ENCODE data around the gene LIN7C. TPM values are rescaled to one million over a fixed set of nuclear protein-coding genes. Genes with fewer than 3 reads are reported as not detected.

The LIN7C gene
- total RNA-seq, 4 donors from 2014 or later: 31.7 to 45.5 (median 42.6) TPM

DNA sequence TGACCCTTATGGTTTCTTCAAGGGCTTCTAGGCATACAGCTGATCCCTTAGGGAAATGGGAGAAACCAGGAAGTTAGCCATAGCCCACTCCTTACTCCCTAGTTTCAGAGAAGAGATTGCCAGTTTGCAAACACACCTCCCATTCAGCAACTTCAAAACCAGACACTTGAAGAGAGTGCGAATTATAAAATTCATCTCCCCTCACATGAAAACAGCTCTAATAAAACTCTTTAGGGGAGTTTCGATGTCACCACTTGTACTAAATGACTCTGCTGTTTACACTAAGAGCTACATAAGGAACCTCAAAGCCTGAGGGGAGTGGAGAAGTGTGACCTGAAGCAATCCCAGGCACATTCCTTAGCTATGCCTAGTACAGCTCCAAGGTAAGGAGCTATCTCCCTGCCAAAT is 42.3 kb downstream of the LIN7C start:
- peak overlapping the region; percentile 24 for H3K27ac ChIP-seq
- 55% methylated on average over 2 of the region's 2 CpGs for whole genome bisulfite sequencing
- no peaks in the 10 kb centered on the region for H3K9me3 ChIP-seq
- H3K36me3 ChIP-seq: no peaks in the 10 kb centered on the region
- TF ChIP-seq POLR2AphosphoS5 (IDR thresholded peaks at IDR 0.05) (no peak), EP300 (IDR thresholded peaks at IDR 0.05) (no peak), POLR2A (IDR thresholded peaks at IDR 0.05) (no peak)
- TF ChIP-seq, protein P1, sequence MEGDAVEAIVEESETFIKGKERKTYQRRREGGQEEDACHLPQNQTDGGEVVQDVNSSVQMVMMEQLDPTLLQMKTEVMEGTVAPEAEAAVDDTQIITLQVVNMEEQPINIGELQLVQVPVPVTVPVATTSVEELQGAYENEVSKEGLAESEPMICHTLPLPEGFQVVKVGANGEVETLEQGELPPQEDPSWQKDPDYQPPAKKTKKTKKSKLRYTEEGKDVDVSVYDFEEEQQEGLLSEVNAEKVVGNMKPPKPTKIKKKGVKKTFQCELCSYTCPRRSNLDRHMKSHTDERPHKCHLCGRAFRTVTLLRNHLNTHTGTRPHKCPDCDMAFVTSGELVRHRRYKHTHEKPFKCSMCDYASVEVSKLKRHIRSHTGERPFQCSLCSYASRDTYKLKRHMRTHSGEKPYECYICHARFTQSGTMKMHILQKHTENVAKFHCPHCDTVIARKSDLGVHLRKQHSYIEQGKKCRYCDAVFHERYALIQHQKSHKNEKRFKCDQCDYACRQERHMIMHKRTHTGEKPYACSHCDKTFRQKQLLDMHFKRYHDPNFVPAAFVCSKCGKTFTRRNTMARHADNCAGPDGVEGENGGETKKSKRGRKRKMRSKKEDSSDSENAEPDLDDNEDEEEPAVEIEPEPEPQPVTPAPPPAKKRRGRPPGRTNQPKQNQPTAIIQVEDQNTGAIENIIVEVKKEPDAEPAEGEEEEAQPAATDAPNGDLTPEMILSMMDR (IDR thresholded peaks at IDR 0.05): no peak
- DNase-seq (ENCODE audit: low spot score in 2 of 2): no peak
- peaks cover 72% of the 10 kb centered on the region for H3K4me1 ChIP-seq
- H3K27me3 ChIP-seq: no peaks in the 10 kb centered on the region
- H3K4me3 ChIP-seq: no peak overlapping the region

DNA sequence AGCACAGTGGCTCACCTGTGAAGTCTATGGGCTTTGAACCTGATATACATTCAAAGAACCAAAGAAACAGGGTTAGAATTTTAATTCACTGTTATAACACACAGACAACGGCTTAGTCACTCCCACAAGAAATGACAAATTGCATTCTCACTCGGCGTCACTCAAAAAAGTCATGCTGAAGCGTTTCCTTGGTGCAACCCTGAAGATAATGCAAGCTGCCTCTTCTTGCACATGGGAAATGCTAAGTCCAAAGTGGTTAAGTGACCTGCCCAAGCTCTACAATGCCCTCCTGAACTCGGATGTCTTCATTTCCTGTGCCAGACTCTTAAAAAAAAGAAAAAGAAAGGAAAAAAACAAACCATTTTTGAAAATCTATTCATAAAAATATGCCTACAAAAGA is 44.0 kb downstream of the LIN7C start:
- TF ChIP-seq POLR2AphosphoS5 (IDR thresholded peaks at IDR 0.05): no peak
- TF ChIP-seq POLR2A (IDR thresholded peaks at IDR 0.05): no peak
- no peak for TF ChIP-seq EP300 (IDR thresholded peaks at IDR 0.05)
- TF ChIP-seq, protein P1 (IDR thresholded peaks at IDR 0.05): no peak
- H3K4me1 ChIP-seq: peaks cover 54% of the 10 kb centered on the region
- no peaks in the 10 kb centered on the region for H3K27me3 ChIP-seq
- WGBS: 37% methylated on average over 5 of the region's 5 CpGs
- H3K36me3 ChIP-seq: no peaks in the 10 kb centered on the region
- H3K9me3 ChIP-seq: no peaks in the 10 kb centered on the region
- H3K4me3 ChIP-seq: no peak overlapping the region
- DNase-seq (ENCODE audit: low spot score in 2 of 2): no peak
- no peak overlapping the region for H3K27ac ChIP-seq

DNA sequence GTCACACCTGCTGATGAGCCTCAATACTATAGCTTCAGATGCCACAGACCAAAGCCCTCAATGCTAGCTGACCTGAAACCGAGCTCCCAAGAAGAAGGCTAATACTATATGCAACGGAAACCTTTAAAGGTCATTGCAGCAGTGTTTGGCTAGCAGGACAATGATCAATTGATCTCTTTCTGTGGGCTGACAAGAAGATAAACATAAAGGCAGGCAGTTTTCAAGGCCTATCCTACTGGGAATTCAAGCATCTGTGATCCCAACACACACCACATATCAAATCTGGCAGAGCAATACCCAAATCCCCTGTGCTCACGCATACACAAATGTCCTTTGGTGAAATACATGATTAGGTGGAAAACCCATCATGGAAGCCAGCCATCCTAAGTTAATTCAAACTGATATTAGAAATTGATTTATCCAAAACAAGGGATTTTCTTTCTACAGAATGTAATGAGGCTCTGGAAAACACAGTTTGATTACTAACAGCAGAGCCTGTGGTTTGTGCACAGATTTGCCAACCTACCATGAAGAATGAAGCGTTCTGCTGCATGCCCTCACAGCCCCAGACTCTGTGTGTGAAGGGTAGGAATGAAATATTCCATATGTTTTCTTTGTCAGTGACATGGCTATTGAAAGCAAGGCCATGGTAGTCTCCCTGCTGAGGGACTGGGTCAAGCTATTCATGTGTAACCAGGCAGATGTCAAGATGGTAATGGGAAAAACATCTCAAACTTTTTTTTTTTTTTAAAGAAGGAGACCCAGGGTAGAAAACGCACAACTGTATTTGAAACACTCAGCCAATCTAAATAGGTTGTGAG is 46.2 kb downstream of the LIN7C start:
- TF ChIP-seq, protein P1 (IDR thresholded peaks at IDR 0.05): no peak
- TF ChIP-seq EP300 (IDR thresholded peaks at IDR 0.05) (no peak), POLR2A (IDR thresholded peaks at IDR 0.05) (no peak), POLR2AphosphoS5 (IDR thresholded peaks at IDR 0.05) (no peak)
- H3K9me3 ChIP-seq: no peaks in the 10 kb centered on the region
- peak overlapping the region; percentile 14 for H3K27ac ChIP-seq
- peaks cover 51% of the 10 kb centered on the region for H3K4me1 ChIP-seq
- DNase-seq (ENCODE audit: low spot score in 2 of 2): no peak
- H3K27me3 ChIP-seq: no peaks in the 10 kb centered on the region
- H3K4me3 ChIP-seq: no peak overlapping the region
- H3K36me3 ChIP-seq: no peaks in the 10 kb centered on the region
- 78% methylated on average over 5 of the region's 5 CpGs for WGBS

DNA sequence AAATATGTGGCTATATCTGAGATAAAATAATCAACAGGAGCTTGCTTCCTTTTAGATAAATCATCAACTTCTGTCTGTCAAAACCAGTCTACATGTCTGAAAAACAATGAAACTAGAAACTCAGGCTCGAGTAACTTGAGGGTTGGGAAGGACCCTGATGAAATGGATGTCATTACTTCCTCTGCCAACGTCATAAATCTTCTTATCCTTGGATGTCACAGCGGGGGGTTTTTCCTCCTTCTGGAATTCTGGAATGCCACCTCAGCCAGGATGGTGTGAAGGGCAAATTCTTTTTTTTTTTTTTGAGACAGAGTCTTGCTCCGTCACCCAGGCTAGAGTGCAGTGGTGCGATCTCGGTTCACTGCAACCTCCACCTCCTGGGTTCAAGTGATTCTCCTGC is 47.4 kb downstream of the LIN7C start:
- DNase-seq (ENCODE audit: low spot score in 2 of 2): no peak
- TF ChIP-seq POLR2A (IDR thresholded peaks at IDR 0.05) (no peak), EP300 (IDR thresholded peaks at IDR 0.05) (no peak)
- TF ChIP-seq, protein P1 (IDR thresholded peaks at IDR 0.05): no peak
- no peaks in the 10 kb centered on the region for H3K27me3 ChIP-seq
- H3K4me3 ChIP-seq: no peak overlapping the region
- peaks cover 45% of the 10 kb centered on the region for H3K4me1 ChIP-seq
- H3K27ac ChIP-seq: no peak overlapping the region
- H3K9me3 ChIP-seq: no peaks in the 10 kb centered on the region
- H3K36me3 ChIP-seq: no peaks in the 10 kb centered on the region
- WGBS: 73% methylated on average over 6 of the region's 6 CpGs

DNA sequence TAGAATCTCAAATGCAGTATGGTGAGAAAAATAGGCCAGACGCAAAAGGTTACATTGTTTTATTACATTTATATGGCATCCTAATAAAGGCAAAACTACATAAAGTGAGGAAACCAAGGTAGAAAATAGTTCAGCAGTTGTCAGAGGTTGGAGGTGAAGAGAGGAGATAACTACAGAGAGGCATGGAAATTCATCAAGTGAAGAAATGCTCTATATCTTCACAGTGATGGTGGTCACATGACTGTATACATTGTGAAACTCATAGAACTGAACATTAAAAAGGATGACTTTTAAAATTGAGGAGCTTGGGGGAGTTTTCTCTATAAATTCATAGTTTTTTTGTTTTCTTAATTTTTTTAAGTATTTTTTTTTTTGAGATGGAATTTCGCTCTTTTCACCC is 48.4 kb downstream of the LIN7C start:
- no peak overlapping the region for H3K27ac ChIP-seq
- 97% methylated on average over 2 of the region's 2 CpGs for WGBS
- no peaks in the 10 kb centered on the region for H3K27me3 ChIP-seq
- DNase-seq (ENCODE audit: low spot score in 2 of 2): no peak
- no peaks in the 10 kb centered on the region for H3K9me3 ChIP-seq
- H3K4me1 ChIP-seq: peaks cover 42% of the 10 kb centered on the region
- no peak for TF ChIP-seq EP300 (IDR thresholded peaks at IDR 0.05)
- TF ChIP-seq, protein P1 (IDR thresholded peaks at IDR 0.05): no peak
- no peak for TF ChIP-seq POLR2A (IDR thresholded peaks at IDR 0.05)
- TF ChIP-seq POLR2AphosphoS5 (IDR thresholded peaks at IDR 0.05): no peak
- no peak overlapping the region for H3K4me3 ChIP-seq
- H3K36me3 ChIP-seq: no peaks in the 10 kb centered on the region
